Thyroid gland (tissue), 4 donors: ENCODE measurements around the gene FAN1. TPM values are rescaled to one million over a fixed set of nuclear protein-coding genes. Genes with fewer than 3 reads are reported as not detected.

Source experiments
- DNase-seq, 2 donors: peaks; one replicate each; pipeline ENCODE4 v3.0.0-alpha.2; 2019
- H3K27ac ChIP-seq, 3 donors: fragments of 200-600 bp; sonication (generic); 1 replicate in 2 of 3; 2 replicates in 1 of 3; pipeline ENCODE4 v1.5.1; 2016 to 2019; ENCODE audit warnings: mild to moderate bottlenecking in 1 of 3, moderate library complexity in 1 of 3
- H3K27me3 ChIP-seq: fragments of 200-600 bp; sonication (generic); one replicate; pipeline ENCODE4 v1.5.1; 2019
- H3K36me3 ChIP-seq, 2 donors: fragments of 200-600 bp; sonication (generic); one replicate each; pipeline ENCODE4 v1.5.1; 2016 to 2019
- H3K4me1 ChIP-seq, 2 donors: fragments of 200-600 bp; sonication (generic); one replicate each; pipeline ENCODE4 v1.5.1; 2017 to 2019
- H3K4me3 ChIP-seq, 3 donors: fragments of 200-600 bp; sonication (generic); replicated peaks in 1 of 3; 1 replicate in 2 of 3; 2 replicates in 1 of 3; pipeline ENCODE4 v1.5.1; 2016; ENCODE audit warnings: mild to moderate bottlenecking in 1 of 3
- H3K9me3 ChIP-seq: fragments of 200-600 bp; sonication (generic); one replicate; pipeline ENCODE4 v1.5.1; 2017
- POLR2A ChIP-seq, 2 donors: fragments of 450-650 bp; IDR thresholded peaks; one replicate each; pipeline ENCODE4 v1.6.1; 2017; ENCODE audit warnings: antibody characterized with exemption in 2 of 2, mild to moderate bottlenecking in 2 of 2, moderate library complexity in 1 of 2
- WGBS, 2 donors: methylation state at CpG; one replicate each; pipeline ENCODE4 v1.1.5; 2017; 5-methylcytosine and 5-hydroxymethylcytosine counted together
- intact Hi-C: fragments of 100-400 bp; cut with DNase I; formaldehyde crosslinking; loops from one replicate; pipeline ENCODE4 v1.15.1; 2023
- total RNA-seq, 4 donors: library from RNA; depleted of rRNA; stranded (reverse); fragments of >200 nt; gene quantifications; one replicate each; pipeline ENCODE4 v1.2.3, GENCODE V29; 2016
- TF ChIP-seq, protein P1 (sequence below), 6 experiments: fragments of 200-600 bp in 3 of 6; fragments of 450-650 bp in 3 of 6; sonication (generic) in 3 of 6; IDR thresholded peaks; one replicate each; pipeline ENCODE4 v1.5.1; 2016 to 2019; ENCODE audit warnings: antibody characterized with exemption in 6 of 6, mild to moderate bottlenecking in 2 of 6, inconsistent platforms in 1 of 6, moderate library complexity in 1 of 6

Gene FAN1
- total RNA-seq, 4 donors from 2014 or later = 24.9 to 26.6 (median 25.9) TPM

DNA sequence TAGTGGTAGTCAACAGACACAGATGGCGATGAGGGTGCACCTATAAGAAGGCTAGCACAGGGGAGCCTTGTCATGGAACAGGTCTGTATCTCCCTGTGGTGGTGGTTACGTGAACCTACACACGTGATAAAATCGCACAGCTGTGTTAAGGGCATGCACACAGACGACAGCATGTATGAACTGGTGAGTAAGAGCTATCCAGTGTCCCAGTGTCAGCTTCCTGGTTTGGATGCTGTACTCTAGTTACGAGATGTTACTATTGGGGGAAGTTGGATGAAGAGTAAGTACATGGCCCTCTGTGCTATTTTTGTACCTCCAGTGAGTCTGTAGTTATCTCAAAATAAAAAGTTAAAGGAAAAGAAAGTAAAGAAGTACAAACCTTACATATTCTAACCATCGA, 49.5 kb downstream of the FAN1 start:
- no peaks in the 10 kb centered on the region for H3K9me3 ChIP-seq
- H3K4me1 ChIP-seq = no peaks in the 10 kb centered on the region
- H3K4me3 ChIP-seq = no peak overlapping the region
- WGBS, 2 donors = 92 to 94% methylated on average over 7 of the region's 7 CpGs
- intact Hi-C loops = no loop called here
- H3K27me3 ChIP-seq = no peaks in the 10 kb centered on the region
- peaks cover 59 to 63% of the 10 kb centered on the region in 2 donors for H3K36me3 ChIP-seq
- H3K27ac ChIP-seq = no peak overlapping the region
- no peak for DNase-seq
- TF ChIP-seq POLR2A (IDR thresholded peaks at IDR 0.05) = no peak
- TF ChIP-seq, protein P1, sequence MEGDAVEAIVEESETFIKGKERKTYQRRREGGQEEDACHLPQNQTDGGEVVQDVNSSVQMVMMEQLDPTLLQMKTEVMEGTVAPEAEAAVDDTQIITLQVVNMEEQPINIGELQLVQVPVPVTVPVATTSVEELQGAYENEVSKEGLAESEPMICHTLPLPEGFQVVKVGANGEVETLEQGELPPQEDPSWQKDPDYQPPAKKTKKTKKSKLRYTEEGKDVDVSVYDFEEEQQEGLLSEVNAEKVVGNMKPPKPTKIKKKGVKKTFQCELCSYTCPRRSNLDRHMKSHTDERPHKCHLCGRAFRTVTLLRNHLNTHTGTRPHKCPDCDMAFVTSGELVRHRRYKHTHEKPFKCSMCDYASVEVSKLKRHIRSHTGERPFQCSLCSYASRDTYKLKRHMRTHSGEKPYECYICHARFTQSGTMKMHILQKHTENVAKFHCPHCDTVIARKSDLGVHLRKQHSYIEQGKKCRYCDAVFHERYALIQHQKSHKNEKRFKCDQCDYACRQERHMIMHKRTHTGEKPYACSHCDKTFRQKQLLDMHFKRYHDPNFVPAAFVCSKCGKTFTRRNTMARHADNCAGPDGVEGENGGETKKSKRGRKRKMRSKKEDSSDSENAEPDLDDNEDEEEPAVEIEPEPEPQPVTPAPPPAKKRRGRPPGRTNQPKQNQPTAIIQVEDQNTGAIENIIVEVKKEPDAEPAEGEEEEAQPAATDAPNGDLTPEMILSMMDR (IDR thresholded peaks at IDR 0.05) = no peak

DNA sequence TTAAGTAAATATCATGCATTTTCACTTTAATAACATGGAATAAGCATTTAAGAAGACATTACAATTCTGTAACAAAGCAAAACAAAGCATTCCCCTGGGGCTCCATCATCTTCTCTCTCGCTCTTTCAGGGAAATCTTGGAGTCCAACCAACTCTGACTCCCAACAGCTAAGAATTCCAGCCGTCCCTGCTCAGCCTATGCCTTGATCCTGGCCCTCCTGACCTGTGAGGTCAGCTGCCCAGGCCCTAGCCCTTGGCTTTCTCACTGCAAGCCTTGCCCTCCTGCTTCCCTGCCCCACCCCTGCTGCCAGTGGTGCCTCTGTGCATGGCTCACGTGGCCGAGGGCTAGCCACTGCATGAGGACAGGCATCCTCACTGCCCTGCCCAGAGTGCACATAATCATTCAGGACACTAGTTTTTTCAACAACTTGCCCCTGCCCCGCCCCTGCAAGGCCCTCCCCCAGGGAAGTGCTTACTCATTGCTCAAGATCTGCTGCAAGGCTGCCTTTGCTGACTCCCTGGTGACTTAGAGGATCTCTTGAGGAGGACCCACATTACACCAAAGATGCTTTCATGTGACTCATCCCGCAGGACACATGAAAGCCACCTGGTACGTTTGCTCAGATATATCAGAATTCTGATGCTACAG, 50.1 kb downstream of the FAN1 start:
- H3K4me1 ChIP-seq = no peaks in the 10 kb centered on the region
- H3K9me3 ChIP-seq = no peaks in the 10 kb centered on the region
- no peaks in the 10 kb centered on the region for H3K27me3 ChIP-seq
- DNase-seq = no peak
- H3K4me3 ChIP-seq = no peak overlapping the region
- intact Hi-C loops = no loop called here
- peaks cover 63 to 65% of the 10 kb centered on the region in 2 donors for H3K36me3 ChIP-seq
- TF ChIP-seq, protein P1 (IDR thresholded peaks at IDR 0.05) = no peak
- no peak for TF ChIP-seq POLR2A (IDR thresholded peaks at IDR 0.05)
- WGBS, 2 donors = 87 to 89% methylated on average over 7 of the region's 7 CpGs
- no peak overlapping the region for H3K27ac ChIP-seq

DNA sequence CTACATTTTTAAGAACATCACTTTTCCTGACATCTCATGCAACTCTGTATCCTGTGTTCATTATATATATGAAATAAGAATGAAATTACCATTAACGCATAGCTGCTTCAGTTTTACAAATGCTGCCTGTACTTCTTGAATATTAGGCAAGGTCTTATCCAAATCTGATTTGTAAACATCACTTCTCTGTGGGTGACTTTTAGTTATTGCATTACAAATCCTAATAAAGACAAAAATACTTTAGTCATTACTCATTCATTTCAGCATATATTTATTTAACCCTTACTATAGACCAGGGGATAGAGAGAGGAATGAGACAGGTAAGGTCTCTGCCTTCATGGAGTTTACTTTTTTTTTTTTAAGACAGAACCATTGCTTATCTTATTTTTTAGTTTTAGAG, 51.0 kb downstream of the FAN1 start:
- TF ChIP-seq, protein P1 (IDR thresholded peaks at IDR 0.05) = no peak
- H3K36me3 ChIP-seq = peaks cover 60 to 61% of the 10 kb centered on the region in 2 donors
- intact Hi-C loops = no loop called here
- 94 to 97% methylated on average over 1 of the region's 1 CpG for WGBS, 2 donors
- no peak overlapping the region for H3K4me3 ChIP-seq
- DNase-seq = no peak
- no peaks in the 10 kb centered on the region for H3K9me3 ChIP-seq
- no peaks in the 10 kb centered on the region for H3K4me1 ChIP-seq
- no peak overlapping the region for H3K27ac ChIP-seq
- H3K27me3 ChIP-seq = no peaks in the 10 kb centered on the region

DNA sequence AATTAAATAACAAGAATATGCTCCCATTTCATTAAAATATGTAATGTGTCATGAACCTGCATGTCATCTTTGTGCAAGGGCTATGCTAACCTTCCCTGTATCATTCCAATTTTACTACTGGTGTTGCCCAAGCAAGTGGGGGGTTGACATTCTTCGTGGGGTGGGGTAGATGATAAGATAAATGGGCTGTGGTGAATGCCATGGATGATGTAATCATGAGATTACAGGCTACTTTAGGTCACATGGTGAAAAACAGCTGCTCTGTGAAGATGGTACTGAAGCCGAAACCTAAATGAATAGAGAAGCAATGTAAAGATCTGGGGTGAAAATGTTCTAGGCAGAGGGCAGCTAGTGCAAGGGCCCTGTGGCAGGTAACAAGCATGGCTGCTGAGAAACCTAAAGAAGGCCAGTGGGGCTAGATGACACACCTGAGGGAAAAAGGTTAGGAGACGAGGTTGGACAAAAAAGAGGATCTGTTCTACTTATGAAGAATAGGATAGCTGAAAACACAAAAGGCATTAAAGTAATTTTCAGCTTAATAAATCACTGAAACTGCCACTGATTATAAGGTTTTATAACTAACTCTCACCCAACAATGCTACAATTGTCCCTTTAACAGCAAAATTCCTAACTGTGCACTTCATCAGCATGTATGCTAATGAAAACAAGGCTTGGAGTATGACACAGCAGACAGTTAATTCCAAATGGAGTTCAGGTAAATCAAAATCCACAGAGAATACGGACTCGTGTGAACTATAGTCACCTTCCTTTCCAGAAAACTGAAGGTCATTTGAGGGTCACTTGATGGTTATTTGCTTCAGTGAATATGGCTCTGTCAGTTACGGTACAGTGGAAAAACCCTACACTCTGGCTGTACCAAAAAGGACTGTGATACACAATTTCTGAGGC, 52.8 kb downstream of the FAN1 start:
- no peak for DNase-seq
- WGBS, 2 donors = 87 to 90% methylated on average over 6 of the region's 6 CpGs
- Histone ChIP-seq H3K36me3 (peaks cover 49% of the 10 kb centered on the region in 2 donors), H3K4me3 (no peak overlapping the region), H3K4me1 (no peaks in the 10 kb centered on the region), H3K27ac (no peak overlapping the region), H3K9me3 (no peaks in the 10 kb centered on the region), H3K27me3 (no peaks in the 10 kb centered on the region)
- TF ChIP-seq POLR2A (IDR thresholded peaks at IDR 0.05) = no peak
- TF ChIP-seq, protein P1 (IDR thresholded peaks at IDR 0.05) = no peak
- intact Hi-C loops = no loop called here

DNA sequence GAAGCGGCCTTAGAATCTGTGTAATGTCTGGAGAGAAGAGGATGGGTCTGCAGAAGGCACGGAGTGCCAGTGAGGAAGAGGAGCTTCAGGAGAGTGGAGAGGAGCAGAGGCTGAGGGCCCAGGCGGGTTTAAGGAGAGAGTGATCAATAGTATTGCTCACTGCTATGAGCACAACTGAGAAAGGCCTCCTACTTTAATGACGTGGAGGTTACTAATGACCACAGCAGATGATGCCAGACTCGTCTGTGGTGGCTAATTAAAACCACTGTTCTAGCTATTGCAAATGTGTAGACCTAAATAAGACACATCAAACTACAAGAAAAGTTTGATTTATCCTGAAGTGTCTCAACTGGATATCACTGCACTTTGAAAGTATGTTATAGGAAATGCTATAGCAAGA, 54.5 kb downstream of the FAN1 start:
- WGBS, 2 donors = 94 to 95% methylated on average over 5 of the region's 5 CpGs
- intact Hi-C loops = no loop called here
- H3K27ac ChIP-seq = no peak overlapping the region
- H3K36me3 ChIP-seq = peaks cover 32% of the 10 kb centered on the region in 2 donors
- H3K4me3 ChIP-seq = no peak overlapping the region
- H3K4me1 ChIP-seq = no peaks in the 10 kb centered on the region
- DNase-seq = no peak
- TF ChIP-seq POLR2A (IDR thresholded peaks at IDR 0.05) = no peak
- TF ChIP-seq, protein P1 (IDR thresholded peaks at IDR 0.05) = no peak
- H3K9me3 ChIP-seq = no peaks in the 10 kb centered on the region
- H3K27me3 ChIP-seq = no peaks in the 10 kb centered on the region
